Heart right ventricle (tissue), 16 donors: ENCODE measurements around the gene GUCY2D. TPM values are rescaled to one million over a fixed set of nuclear protein-coding genes. Genes with fewer than 3 reads are reported as not detected.

ENCODE experiments used
- ATAC-seq, 8 donors: fragments of 200-7000 bp; cut with Tn5 transposase; one replicate each; pipeline ENCODE4 v1.9.1; 2020; ENCODE audit warnings: mild to moderate bottlenecking in 8 of 8, moderate library complexity in 8 of 8, moderate number of reproducible peaks in 1 of 8
- DNase-seq, 2 donors: peaks; one replicate each; pipeline ENCODE4 v3.0.0-alpha.2; 2020
- H3K27ac ChIP-seq, 10 donors: fragments of 200-600 bp; sonication (generic) in 2 of 10; one replicate each; pipeline versions ENCODE4 v1.5.0 to v1.8.0; 2020 to 2022; ENCODE audit warnings: mild to moderate bottlenecking in 3 of 10
- H3K27me3 ChIP-seq, 7 donors: fragments of 200-600 bp; one replicate each; pipeline ENCODE4 v1.8.0; 2021 to 2022; ENCODE audit warnings: mild to moderate bottlenecking in 2 of 7
- H3K36me3 ChIP-seq, 9 donors: fragments of 200-600 bp; sonication (generic) in 1 of 9; one replicate each; pipeline versions ENCODE4 v1.5.0 to v1.8.0; 2020 to 2022; ENCODE audit warnings: mild to moderate bottlenecking in 2 of 9
- H3K4me1 ChIP-seq, 9 donors: fragments of 200-600 bp; sonication (generic) in 1 of 9; one replicate each; pipeline versions ENCODE4 v1.5.0 to v1.8.0; 2020 to 2022; ENCODE audit warnings: mild to moderate bottlenecking in 4 of 9
- H3K4me3 ChIP-seq, 10 donors: fragments of 200-600 bp; sonication (generic) in 2 of 10; one replicate each; pipeline versions ENCODE4 v1.5.0 to v1.8.0; 2020 to 2022; ENCODE audit warnings: mild to moderate bottlenecking in 7 of 10, moderate library complexity in 2 of 10
- H3K9me3 ChIP-seq, 11 donors: fragments of 200-600 bp in 10 of 11; sonication (generic) in 2 of 11; one replicate each; pipeline versions ENCODE4 v1.5.0 to v1.8.0; 2013 to 2022; ENCODE audit warnings: mild to moderate bottlenecking in 2 of 11, control low read depth in 1 of 11, moderate library complexity in 1 of 11
- CTCF ChIP-seq, 9 donors: fragments of 200-600 bp; sonication (generic) in 2 of 9; IDR thresholded peaks; one replicate each; pipeline versions ENCODE4 v1.5.0 to v1.8.0; 2021 to 2022; ENCODE audit warnings: antibody characterized with exemption in 9 of 9, mild to moderate bottlenecking in 5 of 9, moderate library complexity in 1 of 9
- WGBS, 2 donors: extraction: QIAGEN DNeasy Blood & Tissue Kit; methylation state at CpG; one replicate each; pipeline ENCODE4 v1.1.7; 2013; ENCODE audit warnings: inconsistent platforms in 1 of 2; 5-methylcytosine and 5-hydroxymethylcytosine counted together
- intact Hi-C, 10 donors: fragments of 100-400 bp; cut with DNase I; formaldehyde crosslinking; loops; one replicate each; pipeline versions ENCODE4 v1.11.1 to v1.14.2; 2022
- polyA plus RNA-seq, 2 donors: library from polyadenylated mRNA; stranded (reverse); fragments of 200-250 nt; gene quantifications; one replicate each; pipeline ENCODE4 v1.2.3, GENCODE V29; 2013
- total RNA-seq, 10 donors: library from RNA; stranded (reverse); fragmentation: NEBNext Ultra II Directional in 3 of 10; extraction: Animal tissue kit (Norgen Biotek cat#: 25700) in 3 of 10; gene quantifications; one replicate each; pipeline versions ENCODE4 v1.2.1 to v1.2.4, GENCODE V29; 2021 to 2023
- donor health status: Arrhythmogenic right ventricular cardiomyopathy.
- donor health status: ischemic (EF 13 %, LVEDD 7.1; RV severe dilation, severe dysfunction).
- donor health status: healthy with polysubstance abuse.
- donor health status: DM: no; HTN: yes; CAD: no.
- donor health status: DM: no; HTN: no; CAD: no.
- donor health status: ischemic (EF 25% LVEDD 6.9; RV normal size, moderate dysfunction).
- donor health status: ischemic (EF 25% LVEDD 5.7; RV mildly dilated, moderate dysfunction).
- donor health status: healthy.
- donor health status: DM: yes; HTN: yes; CAD: no.
- donor health status: Ischemic cardiomyopathy.
- donor health status: ischemic (EF 35%, LVEDD 5.7; RV mildly dilated, moderate dysfunction).
- donor health status: nonischemic (EF 11% LVEDD 7.7; RV severe dilation, severe dysfunction).
- donor health status: DM: yes; HTN: yes; CAD: no.
- donor health status: PGD.
- donor health status: ischemic (EF 29% LVEDD 5.4; RV normal size, mild dysfunction).
- donor health status: nonischemic (EF 23%, LVEDD 6.1; RV moderate dilation, normal function).

Gene GUCY2D
- total and polyA plus RNA-seq, 12 donors = 0.06 to 0.69 (median 0.36) TPM; not detected in 6

- Histone ChIP-seq H3K4me1 (peaks cover 0 to 28% (median 4%) of the 10 kb centered on the region in 9 donors), H3K9me3 (no peaks in the 10 kb centered on the region), H3K4me3 (peak overlapping the region in 1 of 10 donors; percentile 37), H3K36me3 (no peaks in the 10 kb centered on the region), H3K27me3 (peaks cover 0 to 43% (median 33%) of the 10 kb centered on the region in 7 donors), H3K27ac (no peak overlapping the region)
- DNase-seq (no peak), ATAC-seq (no peak)
- WGBS, 2 donors = 53 to 63% methylated on average over 11 of the region's 11 CpGs
- TF ChIP-seq CTCF (IDR thresholded peaks at IDR 0.05) = no peak
- intact Hi-C loops = loop anchor here (2.0 to 10.0 kb wide), 10 partner anchors 125 to 305 kb away; partner anchors contain the start of gene RNF227 (in 1 of the 10)
These were observed 37.3 kb downstream of the GUCY2D start for GRCh38 chr17:8039611-8040168.

GRCh38 chr17:8041249-8041928, 39.0 kb downstream of the GUCY2D start:
- 61 to 62% methylated on average over 8 of the region's 8 CpGs for WGBS, 2 donors
- peaks cover 0 to 28% (median 4%) of the 10 kb centered on the region in 9 donors for H3K4me1 ChIP-seq
- no peak for DNase-seq
- no peaks in the 10 kb centered on the region for H3K9me3 ChIP-seq
- peaks cover 0 to 44% (median 34%) of the 10 kb centered on the region in 7 donors for H3K27me3 ChIP-seq
- intact Hi-C loops = loop anchor here (2.0 to 10.0 kb wide), 10 partner anchors 127 to 307 kb away; partner anchors contain the start of gene RNF227 (in 1 of the 10)
- no peak overlapping the region for H3K4me3 ChIP-seq
- H3K36me3 ChIP-seq = no peaks in the 10 kb centered on the region
- H3K27ac ChIP-seq = peak overlapping the region in 1 of 10 donors; percentile 51
- TF ChIP-seq CTCF (IDR thresholded peaks at IDR 0.05) = peak; percentile 29 to 71 (median 66)
- peak in 7 of 8 donors; percentile 30 to 88 (median 66) for ATAC-seq

DNA sequence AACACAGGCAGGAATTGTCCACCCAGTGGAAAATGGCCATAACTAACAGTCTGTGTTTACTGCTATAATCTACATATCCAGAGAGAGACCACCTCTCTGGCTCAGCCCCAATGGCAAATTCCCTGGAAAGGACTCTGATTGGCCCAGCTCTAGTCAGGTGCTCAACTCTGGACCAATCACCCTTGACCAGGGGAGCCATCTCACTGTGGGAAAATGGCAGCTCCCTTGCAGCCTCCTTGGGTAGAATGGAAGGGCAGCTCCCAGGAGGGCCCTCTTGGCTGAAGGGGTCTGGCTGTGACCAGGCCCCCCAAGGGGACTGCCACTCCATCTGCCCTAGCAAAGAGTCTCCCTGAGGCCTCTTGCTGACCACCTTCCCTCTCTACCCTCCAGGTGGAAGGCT, 39.6 kb downstream of the GUCY2D start:
- H3K27me3 ChIP-seq = peaks cover 0 to 45% (median 33%) of the 10 kb centered on the region in 7 donors
- TF ChIP-seq CTCF (IDR thresholded peaks at IDR 0.05) = no peak
- no peaks in the 10 kb centered on the region for H3K36me3 ChIP-seq

More for the DNA sequence above, 39.6 kb downstream of the GUCY2D start:
- Histone ChIP-seq H3K4me1 (peaks cover 0 to 28% (median 4%) of the 10 kb centered on the region in 9 donors), H3K27ac (no peak overlapping the region), H3K9me3 (no peaks in the 10 kb centered on the region), H3K4me3 (no peak overlapping the region)
- DNase-seq = no peak
- no peak for ATAC-seq
- intact Hi-C loops = loop anchor here (2.0 to 10.0 kb wide), 10 partner anchors 127 to 307 kb away; partner anchors contain the start of gene RNF227 (in 1 of the 10)
